Glutamatergic neuron (in vitro differentiated cells): Measurements from ENCODE around the gene ATP6V0B. TPM values are rescaled to one million over a fixed set of nuclear protein-coding genes. Genes with fewer than 3 reads are reported as not detected.

ENCODE experiments used
- DNase-seq: peaks from one replicate; pipeline ENCODE4 v3.0.0; 2022
- H3K27ac Mint-ChIP-seq: one replicate; pipeline ENCODE4 v1.8.0; 2020; ENCODE audit warnings: mild to moderate bottlenecking, mixed read lengths, inconsistent platforms; ENCODE audit not compliant: unreplicated experiment
- H3K27me3 Mint-ChIP-seq: one replicate; pipeline ENCODE4 v1.8.0; 2020; ENCODE audit warnings: mild to moderate bottlenecking, moderate library complexity, mixed read lengths, inconsistent platforms; ENCODE audit not compliant: unreplicated experiment
- H3K36me3 Mint-ChIP-seq: one replicate; pipeline ENCODE4 v1.8.0; 2020; ENCODE audit warnings: mild to moderate bottlenecking, mixed read lengths, inconsistent platforms; ENCODE audit not compliant: unreplicated experiment
- H3K4me1 Mint-ChIP-seq: one replicate; pipeline ENCODE4 v1.8.0; 2020; ENCODE audit warnings: mild to moderate bottlenecking, low read depth, mixed read lengths, inconsistent platforms; ENCODE audit not compliant: unreplicated experiment
- H3K4me3 Mint-ChIP-seq: one replicate; pipeline ENCODE4 v1.8.0; 2020; ENCODE audit warnings: mild to moderate bottlenecking, mixed read lengths, inconsistent platforms; ENCODE audit not compliant: unreplicated experiment
- H3K9me3 Mint-ChIP-seq: one replicate; pipeline ENCODE4 v1.8.0; 2020; ENCODE audit warnings: mild to moderate bottlenecking, moderate library complexity, mixed read lengths, inconsistent platforms; ENCODE audit not compliant: unreplicated experiment
- CTCF ChIP-seq: fragments of 200-600 bp; sonication (generic); IDR thresholded peaks from one replicate; pipeline ENCODE4 v1.5.0; 2021; ENCODE audit not compliant: partially characterized antibody, unreplicated experiment
- total RNA-seq: library from RNA; stranded (reverse); fragmentation: NEBNext Ultra II Directional; extraction: Animal tissue kit (Norgen Biotek cat#: 25700); gene quantifications from one replicate; pipeline ENCODE4 v1.2.1, GENCODE V29; 2021; ENCODE audit not compliant: unreplicated experiment

Gene ATP6V0B
- total RNA-seq, 1 donor from 2014 or later, result 208 TPM

GRCh38 chr1:43996733-43997115 lies 22.0 kb downstream of the ATP6V0B start:
- Mint-ChIP-seq H3K4me1 (peaks cover 4% of the 10 kb centered on the region), H3K27ac (peak overlapping the region; percentile 57), H3K4me3 (peak overlapping the region; percentile 61)

GRCh38 chr1:43997295-43997999 lies 22.7 kb downstream of the ATP6V0B start:
- DNase-seq, result no peak
- no peak for TF ChIP-seq CTCF
- H3K4me3 Mint-ChIP-seq, result no peak overlapping the region
- H3K4me1 Mint-ChIP-seq, result peaks cover 4% of the 10 kb centered on the region
- H3K27ac Mint-ChIP-seq, result no peak overlapping the region
- no peaks in the 10 kb centered on the region for H3K36me3 Mint-ChIP-seq
- H3K9me3 Mint-ChIP-seq, result peaks cover 1% of the 10 kb centered on the region
- H3K27me3 Mint-ChIP-seq, result peaks cover 9% of the 10 kb centered on the region

More at GRCh38 chr1:43996733-43997115, 22.0 kb downstream of the ATP6V0B start:
- H3K27me3 Mint-ChIP-seq, result peaks cover 9% of the 10 kb centered on the region
- peaks cover 1% of the 10 kb centered on the region for H3K9me3 Mint-ChIP-seq
- TF ChIP-seq CTCF, result no peak
- no peak for DNase-seq
- H3K36me3 Mint-ChIP-seq, result no peaks in the 10 kb centered on the region

GRCh38 chr1:43998000-43998378 lies 23.2 kb downstream of the ATP6V0B start:
- Mint-ChIP-seq H3K27ac (no peak overlapping the region), H3K9me3 (peaks cover 1% of the 10 kb centered on the region), H3K4me1 (peaks cover 4% of the 10 kb centered on the region), H3K36me3 (no peaks in the 10 kb centered on the region), H3K27me3 (peaks cover 9% of the 10 kb centered on the region), H3K4me3 (no peak overlapping the region)
- TF ChIP-seq CTCF, result no peak
- DNase-seq, result no peak

GRCh38 chr1:43999455-43999854 lies 24.7 kb downstream of the ATP6V0B start:
- Mint-ChIP-seq H3K9me3 (peaks cover 1% of the 10 kb centered on the region), H3K36me3 (no peaks in the 10 kb centered on the region), H3K27me3 (peaks cover 8% of the 10 kb centered on the region), H3K4me1 (peaks cover 4% of the 10 kb centered on the region), H3K4me3 (no peak overlapping the region), H3K27ac (no peak overlapping the region)
- no peak for TF ChIP-seq CTCF
- no peak for DNase-seq

GRCh38 chr1:44000122-44000665 lies 25.4 kb downstream of the ATP6V0B start:
- Mint-ChIP-seq H3K4me3 (no peak overlapping the region), H3K36me3 (no peaks in the 10 kb centered on the region), H3K27ac (no peak overlapping the region), H3K9me3 (peaks cover 1% of the 10 kb centered on the region), H3K27me3 (peaks cover 6% of the 10 kb centered on the region), H3K4me1 (peaks cover 6% of the 10 kb centered on the region)
- no peak for DNase-seq
- no peak for TF ChIP-seq CTCF
